WTC11 (cell line): ENCODE data around the gene KCTD21. TPM values are rescaled to one million over a fixed set of nuclear protein-coding genes. Genes with fewer than 3 reads are reported as not detected.

Source experiments
- ARID4B ChIP-seq: sonication (generic); formaldehyde crosslinking; IDR thresholded peaks from 2 replicates; pipeline ENCODE4 v1.8.0; 2023; ENCODE audit warnings: missing genetic modification reagents, mild to moderate bottlenecking, borderline replicate concordance
- ATF6 ChIP-seq: sonication (generic); formaldehyde crosslinking; IDR thresholded peaks from 2 replicates; pipeline ENCODE4 v1.8.1; 2023; ENCODE audit warnings: mild to moderate bottlenecking, missing genetic modification reagents
- E2F5 ChIP-seq: sonication (generic); formaldehyde crosslinking; IDR thresholded peaks from 2 replicates; pipeline ENCODE4 v1.8.1; 2022; ENCODE audit warnings: mild to moderate bottlenecking, moderate library complexity, missing genetic modification reagents
- GABPB1 ChIP-seq: sonication (generic); formaldehyde crosslinking; IDR thresholded peaks from 2 replicates; pipeline ENCODE4 v1.8.1; 2023; ENCODE audit warnings: mild to moderate bottlenecking, missing genetic modification reagents
- HMGXB4 ChIP-seq: sonication (generic); formaldehyde crosslinking; IDR thresholded peaks from 2 replicates; pipeline ENCODE4 v1.8.1; 2023; ENCODE audit warnings: mild to moderate bottlenecking, moderate library complexity, missing genetic modification reagents
- JUN ChIP-seq: sonication (generic); formaldehyde crosslinking; IDR thresholded peaks from 2 replicates; pipeline ENCODE4 v1.8.0; 2023; ENCODE audit warnings: mild to moderate bottlenecking, missing genetic modification reagents
- KAT7 ChIP-seq: sonication (generic); formaldehyde crosslinking; IDR thresholded peaks from 2 replicates; pipeline ENCODE4 v1.8.1; 2023; ENCODE audit warnings: missing genetic modification reagents, mild to moderate bottlenecking, borderline replicate concordance
- NFYB ChIP-seq: sonication (generic); formaldehyde crosslinking; conservative IDR thresholded peaks from 2 replicates; pipeline ENCODE4 v1.8.0; 2022; ENCODE audit warnings: low read depth, missing genetic modification reagents
- NR3C1 ChIP-seq: sonication (generic); formaldehyde crosslinking; conservative IDR thresholded peaks from 2 replicates; pipeline ENCODE4 v1.8.1; 2023; ENCODE audit warnings: low read depth, mild to moderate bottlenecking, missing genetic modification reagents
- PRDM15 ChIP-seq: sonication (generic); formaldehyde crosslinking; IDR thresholded peaks from 2 replicates; pipeline ENCODE4 v1.8.0; 2022; ENCODE audit warnings: missing genetic modification reagents
- PRRX2 ChIP-seq: fragments of 250-450 bp; sonication (Bioruptor Pico); IDR thresholded peaks from 2 replicates; pipeline ENCODE4 v1.8.0; 2021; ENCODE audit warnings: mild to moderate bottlenecking
- SMAD4 ChIP-seq: sonication (generic); formaldehyde crosslinking; IDR thresholded peaks from 2 replicates; pipeline ENCODE4 v1.8.0; 2022; ENCODE audit warnings: mild to moderate bottlenecking, missing genetic modification reagents
- ZNF138 ChIP-seq: sonication (generic); formaldehyde crosslinking; conservative IDR thresholded peaks from 2 replicates; pipeline ENCODE4 v1.8.1; 2022; ENCODE audit warnings: mild to moderate bottlenecking, moderate library complexity, missing genetic modification reagents
- ZNF219 ChIP-seq: sonication (generic); formaldehyde crosslinking; IDR thresholded peaks from 2 replicates; pipeline ENCODE4 v1.8.0; 2023; ENCODE audit warnings: missing genetic modification reagents, mild to moderate bottlenecking, borderline replicate concordance
- ZNF317 ChIP-seq: sonication (generic); formaldehyde crosslinking; IDR thresholded peaks from 2 replicates; pipeline ENCODE4 v1.8.1; 2023; ENCODE audit warnings: low read depth, mild to moderate bottlenecking, moderate library complexity, missing genetic modification reagents, borderline replicate concordance
- ZNF396 ChIP-seq: fragments of 250-450 bp; sonication (Bioruptor Pico); IDR thresholded peaks from 2 replicates; pipeline ENCODE4 v1.8.0; 2021; ENCODE audit warnings: mild to moderate bottlenecking, moderate library complexity, borderline replicate concordance
- ZNF425 ChIP-seq: fragments of 250-450 bp; sonication (Bioruptor Pico); conservative IDR thresholded peaks from 2 replicates; pipeline ENCODE4 v1.9.0; 2021; ENCODE audit warnings: mild to moderate bottlenecking
- ZSCAN18 ChIP-seq: fragments of 250-450 bp; sonication (Bioruptor Pico); IDR thresholded peaks from 2 replicates; pipeline ENCODE4 v2.1.2; 2022; ENCODE audit warnings: mild to moderate bottlenecking, moderate library complexity
- total RNA-seq: library from RNA; stranded (reverse); gene quantifications from 3 replicates; pipeline ENCODE4 v1.2.3, GENCODE V29; 2021
- TF ChIP-seq, protein P1 (sequence below): sonication (generic); formaldehyde crosslinking; IDR thresholded peaks from 2 replicates; pipeline ENCODE4 v1.8.0; 2022; ENCODE audit warnings: mild to moderate bottlenecking, missing genetic modification reagents

Gene KCTD21
- total RNA-seq, 1 experiment from 2014 or later, result 2.8 TPM

- TF ChIP-seq ARID4B (CRISPR knock-in tag) (peak; percentile 73; the same call in 1 of the 2 replicates), ZSCAN18 (CRISPR knock-in tag) (no peak), PRRX2 (no peak), GABPB1 (peak; percentile 84), JUN (CRISPR knock-in tag) (0 out of 2 replicates have a peak, but pooled peaks have one; percentile 40), PRDM15 (peak; percentile 81), NFYB (CRISPR knock-in tag) (0 out of 2 replicates have a peak, but pooled peaks have one; percentile 27), ZNF219 (CRISPR knock-in tag) (0 out of 2 replicates have a peak, but pooled peaks have one; percentile 31), E2F5 (peak; percentile 90), ZNF425 (CRISPR knock-in tag) (no peak), KAT7 (CRISPR knock-in tag) (no peak; the same call in 1 of the 2 replicates), ATF6 (CRISPR knock-in tag) (no peak), ZNF317 (CRISPR knock-in tag) (no peak), ZNF138 (no peak), HMGXB4 (CRISPR knock-in tag) (peak; percentile 34; the same call in 1 of the 2 replicates), ZNF396 (CRISPR knock-in tag) (no peak), SMAD4 (CRISPR knock-in tag) (no peak), NR3C1 (CRISPR knock-in tag) (no peak)
- TF ChIP-seq, protein P1, sequence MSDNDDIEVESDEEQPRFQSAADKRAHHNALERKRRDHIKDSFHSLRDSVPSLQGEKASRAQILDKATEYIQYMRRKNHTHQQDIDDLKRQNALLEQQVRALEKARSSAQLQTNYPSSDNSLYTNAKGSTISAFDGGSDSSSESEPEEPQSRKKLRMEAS (CRISPR knock-in tag), result peak; percentile 97
These were observed 48.7 kb downstream of the KCTD21 start, which contains the start of gene ALG8 (continued) for GRCh38 chr11:78139422-78140391.
